Measurements from ENCODE around the gene PPM1H.

Gene PPM1H

DNA sequence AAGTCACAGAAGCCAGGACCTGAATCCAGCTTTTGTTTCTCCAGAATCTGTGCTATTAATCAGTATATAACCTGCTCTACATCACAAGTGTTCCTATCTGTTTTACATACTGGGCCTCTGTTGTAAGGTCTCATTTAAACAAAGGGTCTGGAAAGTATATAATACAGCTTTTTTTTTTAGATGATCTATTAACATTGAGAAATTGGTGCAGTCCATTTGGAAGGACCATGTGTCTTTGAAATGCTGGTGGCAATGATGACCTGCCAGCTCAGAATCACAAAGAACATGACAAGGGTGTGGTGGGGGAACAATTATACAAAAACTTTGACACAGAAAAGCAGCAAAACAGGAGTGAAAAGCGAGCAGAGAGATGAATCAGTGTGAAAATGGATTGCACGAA is 164.6 kb downstream of the PPM1H start:
- no peaks in the 10 kb centered on the region for H4K20me1 ChIP-seq (ENCODE audit: insufficient read depth, low read length)
- no peak overlapping the region for H3K4me3 ChIP-seq (ENCODE audit: low read length)
- no peak overlapping the region for H3K9ac ChIP-seq (ENCODE audit: low read length)
- H3K27me3 ChIP-seq (ENCODE audit: low read depth, low read length), result no peaks in the 10 kb centered on the region
- H2AFZ ChIP-seq (ENCODE audit: low read depth, low read length), result no peak overlapping the region
- no peaks in the 10 kb centered on the region for H3K36me3 ChIP-seq (replicated peaks; ENCODE audit: low read depth, low read length)
- TF ChIP-seq EZH2phosphoT487 (IDR thresholded peaks at IDR 0.05; ENCODE audit: low read depth) (no peak), CTCF (IDR thresholded peaks at IDR 0.05; ENCODE audit: low read depth, low read length) (no peak)
- H3K4me2 ChIP-seq (ENCODE audit: low read length), result no peak overlapping the region
- H3K9me3 ChIP-seq (ENCODE audit: insufficient read depth, low read length), result no peaks in the 10 kb centered on the region
- H3K27ac ChIP-seq (ENCODE audit: low read length), result no peak overlapping the region
- peaks cover 9% of the 10 kb centered on the region for H3K4me1 ChIP-seq (ENCODE audit: low read length)
- no peaks in the 10 kb centered on the region for H3K79me2 ChIP-seq (ENCODE audit: low read length)

GRCh38 chr12:62769076-62769619 is 165.8 kb downstream of the PPM1H start:
- Histone ChIP-seq H3K36me3 (replicated peaks; ENCODE audit: low read depth, low read length) (no peaks in the 10 kb centered on the region), H3K27me3 (ENCODE audit: low read depth, low read length) (no peaks in the 10 kb centered on the region), H3K4me1 (ENCODE audit: low read length) (no peaks in the 10 kb centered on the region), H3K9me3 (ENCODE audit: insufficient read depth, low read length) (no peaks in the 10 kb centered on the region), H3K79me2 (ENCODE audit: low read length) (no peaks in the 10 kb centered on the region), H3K27ac (ENCODE audit: low read length) (no peak overlapping the region), H3K4me3 (ENCODE audit: low read length) (no peak overlapping the region), H2AFZ (ENCODE audit: low read depth, low read length) (no peak overlapping the region), H3K9ac (ENCODE audit: low read length) (no peak overlapping the region), H3K4me2 (ENCODE audit: low read length) (no peak overlapping the region), H4K20me1 (ENCODE audit: insufficient read depth, low read length) (no peaks in the 10 kb centered on the region)
- TF ChIP-seq CTCF (IDR thresholded peaks at IDR 0.05; ENCODE audit: low read depth, low read length) (no peak), EZH2phosphoT487 (IDR thresholded peaks at IDR 0.05; ENCODE audit: low read depth) (no peak)

GRCh38 chr12:62767946-62768345 is 167.0 kb downstream of the PPM1H start:
- no peaks in the 10 kb centered on the region for H3K36me3 ChIP-seq (replicated peaks; ENCODE audit: low read depth, low read length)
- H3K79me2 ChIP-seq (ENCODE audit: low read length), result no peaks in the 10 kb centered on the region
- H4K20me1 ChIP-seq (ENCODE audit: insufficient read depth, low read length), result no peaks in the 10 kb centered on the region
- H3K27ac ChIP-seq (ENCODE audit: low read length), result no peak overlapping the region
- H3K4me2 ChIP-seq (ENCODE audit: low read length), result no peak overlapping the region
- H3K4me3 ChIP-seq (ENCODE audit: low read length), result no peak overlapping the region
- H3K9me3 ChIP-seq (ENCODE audit: insufficient read depth, low read length), result no peaks in the 10 kb centered on the region
- no peak overlapping the region for H2AFZ ChIP-seq (ENCODE audit: low read depth, low read length)
- no peaks in the 10 kb centered on the region for H3K4me1 ChIP-seq (ENCODE audit: low read length)
- no peak overlapping the region for H3K9ac ChIP-seq (ENCODE audit: low read length)
- no peaks in the 10 kb centered on the region for H3K27me3 ChIP-seq (ENCODE audit: low read depth, low read length)
- TF ChIP-seq CTCF (IDR thresholded peaks at IDR 0.05; ENCODE audit: low read depth, low read length) (no peak), EZH2phosphoT487 (IDR thresholded peaks at IDR 0.05; ENCODE audit: low read depth) (no peak)

DNA sequence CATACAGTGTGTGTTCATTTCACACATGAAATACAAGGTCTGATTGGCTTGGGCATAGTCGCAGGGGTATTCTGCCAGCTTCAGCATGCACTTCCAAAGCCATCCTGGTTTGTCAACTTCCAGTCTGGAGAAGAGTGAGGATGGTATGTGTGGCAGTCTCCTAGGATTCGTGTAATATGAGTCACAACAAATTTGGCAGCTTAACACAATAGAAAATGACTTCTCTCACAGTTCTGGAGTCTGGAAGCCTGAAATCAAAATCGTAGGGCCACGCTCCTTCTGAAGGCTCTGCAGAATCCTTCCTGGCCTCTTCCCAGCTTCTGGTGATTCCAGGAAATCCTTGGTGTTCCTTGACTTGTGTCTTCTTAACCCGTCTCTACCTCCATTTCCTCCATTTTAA is 167.5 kb downstream of the PPM1H start:
- TF ChIP-seq EZH2phosphoT487 (IDR thresholded peaks at IDR 0.05; ENCODE audit: low read depth), result no peak
- TF ChIP-seq CTCF (IDR thresholded peaks at IDR 0.05; ENCODE audit: low read depth, low read length), result no peak

More for the DNA sequence above, 167.5 kb downstream of the PPM1H start:
- H3K79me2 ChIP-seq (ENCODE audit: low read length), result no peaks in the 10 kb centered on the region
- no peaks in the 10 kb centered on the region for H3K36me3 ChIP-seq (replicated peaks; ENCODE audit: low read depth, low read length)
- H3K27ac ChIP-seq (ENCODE audit: low read length), result no peak overlapping the region
- no peaks in the 10 kb centered on the region for H3K9me3 ChIP-seq (ENCODE audit: insufficient read depth, low read length)
- no peaks in the 10 kb centered on the region for H4K20me1 ChIP-seq (ENCODE audit: insufficient read depth, low read length)
- no peak overlapping the region for H2AFZ ChIP-seq (ENCODE audit: low read depth, low read length)
- no peaks in the 10 kb centered on the region for H3K27me3 ChIP-seq (ENCODE audit: low read depth, low read length)
- H3K4me3 ChIP-seq (ENCODE audit: low read length), result no peak overlapping the region
- H3K4me1 ChIP-seq (ENCODE audit: low read length), result no peaks in the 10 kb centered on the region
- H3K9ac ChIP-seq (ENCODE audit: low read length), result no peak overlapping the region
- no peak overlapping the region for H3K4me2 ChIP-seq (ENCODE audit: low read length)

Measured in OCI-LY3 (cell line).